Spleen (tissue), 11 donors: ENCODE data around the gene DOCK4. TPM values are rescaled to one million over a fixed set of nuclear protein-coding genes. Genes with fewer than 3 reads are reported as not detected.

Source experiments
- DNase-seq: peaks from one replicate; pipeline ENCODE4 v3.0.0-alpha.2; 2020
- H3K27ac ChIP-seq, 8 donors: fragments of 200-600 bp; sonication (generic) in 7 of 8; 1 replicate in 4 of 8; 2 replicates in 4 of 8; pipeline versions ENCODE4 v1.5.0 to v1.8.0; 2016 to 2021; ENCODE audit warnings: inconsistent platforms in 4 of 8, mild to moderate bottlenecking in 4 of 8, moderate library complexity in 1 of 8
- H3K27me3 ChIP-seq, 7 donors: fragments of 200-600 bp; sonication (generic) in 6 of 7; replicated peaks in 1 of 7; 1 replicate in 4 of 7; 2 replicates in 3 of 7; pipeline versions ENCODE4 v1.5.0 to v1.8.0; 2016 to 2021; ENCODE audit warnings: inconsistent platforms in 3 of 7, mild to moderate bottlenecking in 1 of 7
- H3K36me3 ChIP-seq, 6 donors: fragments of 200-600 bp; sonication (generic) in 5 of 6; 1 replicate in 4 of 6; 2 replicates in 2 of 6; pipeline versions ENCODE4 v1.5.0 to v1.8.0; 2016 to 2021; ENCODE audit warnings: inconsistent platforms in 2 of 6
- H3K4me1 ChIP-seq, 6 donors: fragments of 200-600 bp; sonication (generic) in 5 of 6; 1 replicate in 3 of 6; 2 replicates in 3 of 6; pipeline versions ENCODE4 v1.5.0 to v1.8.0; 2016 to 2021; ENCODE audit warnings: inconsistent platforms in 3 of 6
- H3K4me3 ChIP-seq, 8 donors: fragments of 200-600 bp; sonication (generic) in 7 of 8; 1 replicate in 4 of 8; 2 replicates in 4 of 8; pipeline versions ENCODE4 v1.5.0 to v1.8.0; 2016 to 2021; ENCODE audit warnings: inconsistent platforms in 4 of 8, mild to moderate bottlenecking in 4 of 8, moderate library complexity in 2 of 8
- H3K9me3 ChIP-seq, 8 donors: fragments of 200-600 bp; sonication (generic) in 7 of 8; 1 replicate in 4 of 8; 2 replicates in 4 of 8; pipeline versions ENCODE4 v1.5.0 to v1.8.0; 2016 to 2021; ENCODE audit warnings: inconsistent platforms in 4 of 8
- CTCF ChIP-seq, 11 experiments: fragments of 200-600 bp in 7 of 11; fragments of 450-650 bp in 4 of 11; sonication (generic) in 4 of 11; IDR thresholded peaks in 8 of 11; conservative IDR thresholded peaks in 3 of 11; 1 replicate in 7 of 11; 2 replicates in 4 of 11; pipeline versions ENCODE4 v1.4.0 to v1.8.0; 2016 to 2021; ENCODE audit warnings: antibody characterized with exemption in 11 of 11, inconsistent platforms in 4 of 11, mild to moderate bottlenecking in 1 of 11
- POLR2A ChIP-seq, 3 donors: fragments of 450-650 bp; IDR thresholded peaks; one replicate each; pipeline ENCODE4 v1.5.1; 2017; ENCODE audit warnings: antibody characterized with exemption in 3 of 3, mild to moderate bottlenecking in 1 of 3
- POLR2AphosphoS5 ChIP-seq, 3 donors: sonication (generic); formaldehyde crosslinking; IDR thresholded peaks; one replicate each; pipeline ENCODE4 v1.5.1; 2017; ENCODE audit warnings: antibody characterized with exemption in 3 of 3
- WGBS, 5 donors: extraction: QIAGEN DNeasy Blood & Tissue Kit in 3 of 5; methylation state at CpG; one replicate each; pipeline versions ENCODE4 v1.1.5 to v1.1.7; 2013 to 2018; 5-methylcytosine and 5-hydroxymethylcytosine counted together
- intact Hi-C: fragments of 100-400 bp; cut with DNase I; formaldehyde crosslinking; loops from one replicate; pipeline ENCODE4 v1.15.0; 2023; ENCODE audit warnings: low total_unique reads
- polyA plus RNA-seq, 3 donors: library from polyadenylated mRNA; stranded (reverse); fragments of 200-250 nt; gene quantifications; one replicate each; pipeline ENCODE4 v1.2.1, GENCODE V29; 2013
- total RNA-seq, 7 donors: library from RNA; depleted of rRNA in 3 of 7; stranded (reverse); fragments of >200 nt in 3 of 7; fragmentation: NEBNext Ultra II Directional in 4 of 7; extraction: Animal tissue kit (Norgen Biotek cat#: 25700) in 4 of 7; gene quantifications; one replicate each; pipeline versions ENCODE4 v1.1.0 to v1.2.1, GENCODE V29; 2016 to 2021
- donor health status: healthy with polysubstance abuse.
- donor health status: DM: no; HTN: no; CAD: no; lungs with moderate emphysema.
- donor health status: DM: no; HTN: no; CAD: no.
- donor health status: Bipolar disorder and iron deficiency.
- donor health status: healthy.
- donor health status: DM: no; HTN: no; CAD: no.
- donor health status: DM: yes; HTN: yes; CAD: no.

DOCK4 gene
- total and polyA plus RNA-seq, 10 donors, result 1.4 to 26.9 (median 14.2) TPM

GRCh38 chr7:111784296-111784695, 421.9 kb downstream of the DOCK4 start:
- Histone ChIP-seq H3K36me3 (no peaks in the 10 kb centered on the region), H3K27me3 (no peaks in the 10 kb centered on the region), H3K27ac (no peak overlapping the region), H3K4me1 (no peaks in the 10 kb centered on the region), H3K4me3 (no peak overlapping the region), H3K9me3 (no peaks in the 10 kb centered on the region)
- intact Hi-C loops, result no loop called here
- no peak for DNase-seq
- WGBS, 5 donors, result 87 to 95% (median 95%) methylated on average over 2 of the region's 2 CpGs
- TF ChIP-seq CTCF (IDR thresholded peaks at IDR 0.05 in 8 of 11, conservative IDR thresholded peaks at IDR 0.05 in 3 of 11) (no peak), POLR2AphosphoS5 (IDR thresholded peaks at IDR 0.05) (no peak), POLR2A (IDR thresholded peaks at IDR 0.05) (no peak)

GRCh38 chr7:111783854-111784253, 422.3 kb downstream of the DOCK4 start:
- no peaks in the 10 kb centered on the region for H3K4me1 ChIP-seq
- TF ChIP-seq POLR2A (IDR thresholded peaks at IDR 0.05) (no peak), POLR2AphosphoS5 (IDR thresholded peaks at IDR 0.05) (no peak), CTCF (IDR thresholded peaks at IDR 0.05 in 8 of 11, conservative IDR thresholded peaks at IDR 0.05 in 3 of 11) (no peak)
- no peak for DNase-seq
- no peak overlapping the region for H3K27ac ChIP-seq
- H3K4me3 ChIP-seq, result no peak overlapping the region
- H3K27me3 ChIP-seq, result no peaks in the 10 kb centered on the region
- no peaks in the 10 kb centered on the region for H3K36me3 ChIP-seq
- intact Hi-C loops, result no loop called here
- WGBS, 5 donors, result 91 to 95% (median 93%) methylated on average over 5 of the region's 5 CpGs
- H3K9me3 ChIP-seq, result no peaks in the 10 kb centered on the region

- peaks cover 0 to 21% (median 19%) of the 10 kb centered on the region in 8 donors for H3K9me3 ChIP-seq
- intact Hi-C loops, result no loop called here
- H3K27me3 ChIP-seq, result no peaks in the 10 kb centered on the region
- TF ChIP-seq POLR2AphosphoS5 (IDR thresholded peaks at IDR 0.05) (no peak), CTCF (IDR thresholded peaks at IDR 0.05 in 8 of 11, conservative IDR thresholded peaks at IDR 0.05 in 3 of 11) (no peak), POLR2A (IDR thresholded peaks at IDR 0.05) (no peak)
- no peak for DNase-seq
- H3K4me1 ChIP-seq, result no peaks in the 10 kb centered on the region
- peaks cover 0 to 13% (median 0%) of the 10 kb centered on the region in 6 donors for H3K36me3 ChIP-seq
- H3K4me3 ChIP-seq, result no peak overlapping the region
- H3K27ac ChIP-seq, result no peak overlapping the region
- 63 to 77% (median 66%) methylated on average over 1 of the region's 1 CpG for WGBS, 5 donors
These were observed 425.7 kb downstream of the DOCK4 start for GRCh38 chr7:111780527-111780926.

- no peak for DNase-seq
- Histone ChIP-seq H3K36me3 (peaks cover 0 to 13% (median 0%) of the 10 kb centered on the region in 6 donors), H3K27me3 (no peaks in the 10 kb centered on the region), H3K27ac (no peak overlapping the region), H3K4me1 (no peaks in the 10 kb centered on the region), H3K9me3 (peaks cover 0 to 21% (median 19%) of the 10 kb centered on the region in 8 donors), H3K4me3 (no peak overlapping the region)
- TF ChIP-seq CTCF (IDR thresholded peaks at IDR 0.05 in 8 of 11, conservative IDR thresholded peaks at IDR 0.05 in 3 of 11), result no peak
- TF ChIP-seq POLR2A (IDR thresholded peaks at IDR 0.05), result no peak
- TF ChIP-seq POLR2AphosphoS5 (IDR thresholded peaks at IDR 0.05), result no peak
- 64 to 90% (median 83%) methylated on average over 1 of the region's 1 CpG for WGBS, 5 donors
- intact Hi-C loops, result no loop called here
These were observed 431.0 kb downstream of the DOCK4 start for GRCh38 chr7:111775206-111775605.
